ENCODE measurements around the gene ERCC6L2. TPM values are rescaled to one million over a fixed set of nuclear protein-coding genes. Genes with fewer than 3 reads are reported as not detected.

The ERCC6L2 gene
- total RNA-seq, 1 experiment from 2014 or later = 20.3 TPM

DNA sequence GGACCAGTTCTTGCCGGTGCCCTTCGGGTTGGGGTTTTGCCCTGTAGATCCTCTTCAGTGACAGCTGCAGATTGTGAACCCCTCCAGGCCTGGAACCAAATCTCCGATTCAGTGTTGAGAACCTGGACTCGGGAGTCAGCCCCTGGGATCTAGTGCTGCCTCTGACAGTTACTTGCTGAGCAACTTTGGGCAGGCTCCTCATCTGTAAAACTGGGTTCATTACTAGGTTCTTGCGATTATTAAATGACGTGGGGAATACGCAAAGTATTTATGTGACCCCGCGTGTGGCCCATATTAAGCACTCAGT lies 600 bp downstream of the ERCC6L2 start:
- BruUV-seq (replicated peaks) = TSS peak; percentile 48
- CTCF ChIA-PET = no interaction called here
- Mint-ChIP-seq H3K27me3 (ENCODE audit: unreplicated experiment) (no peaks in the 10 kb centered on the region), H3K9me3 (ENCODE audit: low read depth, unreplicated experiment) (no peaks in the 10 kb centered on the region), H3K36me3 (ENCODE audit: insufficient read depth, unreplicated experiment) (no peaks in the 10 kb centered on the region), H3K4me3 (ENCODE audit: low read depth, unreplicated experiment) (no peak overlapping the region), H3K27ac (ENCODE audit: unreplicated experiment) (no peak overlapping the region), H3K4me1 (ENCODE audit: low read depth, unreplicated experiment) (no peaks in the 10 kb centered on the region)
- no peak for DNase-seq
- TF ChIP-seq, protein P1, sequence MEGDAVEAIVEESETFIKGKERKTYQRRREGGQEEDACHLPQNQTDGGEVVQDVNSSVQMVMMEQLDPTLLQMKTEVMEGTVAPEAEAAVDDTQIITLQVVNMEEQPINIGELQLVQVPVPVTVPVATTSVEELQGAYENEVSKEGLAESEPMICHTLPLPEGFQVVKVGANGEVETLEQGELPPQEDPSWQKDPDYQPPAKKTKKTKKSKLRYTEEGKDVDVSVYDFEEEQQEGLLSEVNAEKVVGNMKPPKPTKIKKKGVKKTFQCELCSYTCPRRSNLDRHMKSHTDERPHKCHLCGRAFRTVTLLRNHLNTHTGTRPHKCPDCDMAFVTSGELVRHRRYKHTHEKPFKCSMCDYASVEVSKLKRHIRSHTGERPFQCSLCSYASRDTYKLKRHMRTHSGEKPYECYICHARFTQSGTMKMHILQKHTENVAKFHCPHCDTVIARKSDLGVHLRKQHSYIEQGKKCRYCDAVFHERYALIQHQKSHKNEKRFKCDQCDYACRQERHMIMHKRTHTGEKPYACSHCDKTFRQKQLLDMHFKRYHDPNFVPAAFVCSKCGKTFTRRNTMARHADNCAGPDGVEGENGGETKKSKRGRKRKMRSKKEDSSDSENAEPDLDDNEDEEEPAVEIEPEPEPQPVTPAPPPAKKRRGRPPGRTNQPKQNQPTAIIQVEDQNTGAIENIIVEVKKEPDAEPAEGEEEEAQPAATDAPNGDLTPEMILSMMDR (IDR thresholded peaks at IDR 0.05; ENCODE audit: unreplicated experiment) = no peak
- intact Hi-C loops (cut with micrococcal nuclease; ENCODE audit: unreplicated experiment) = no loop called here

- Mint-ChIP-seq H3K27ac (ENCODE audit: unreplicated experiment) (no peak overlapping the region), H3K9me3 (ENCODE audit: low read depth, unreplicated experiment) (no peaks in the 10 kb centered on the region), H3K36me3 (ENCODE audit: insufficient read depth, unreplicated experiment) (no peaks in the 10 kb centered on the region), H3K4me3 (ENCODE audit: low read depth, unreplicated experiment) (no peak overlapping the region), H3K27me3 (ENCODE audit: unreplicated experiment) (no peaks in the 10 kb centered on the region), H3K4me1 (ENCODE audit: low read depth, unreplicated experiment) (no peaks in the 10 kb centered on the region)
- no TSS peak for BruUV-seq (replicated peaks)
- TF ChIP-seq, protein P1 (IDR thresholded peaks at IDR 0.05; ENCODE audit: unreplicated experiment) = no peak
- intact Hi-C loops (cut with micrococcal nuclease; ENCODE audit: unreplicated experiment) = no loop called here
- DNase-seq = no peak
- CTCF ChIA-PET = no interaction called here
Measured at GRCh38 chr9:95876595-95876994, 1.1 kb downstream of the ERCC6L2 start.

DNA sequence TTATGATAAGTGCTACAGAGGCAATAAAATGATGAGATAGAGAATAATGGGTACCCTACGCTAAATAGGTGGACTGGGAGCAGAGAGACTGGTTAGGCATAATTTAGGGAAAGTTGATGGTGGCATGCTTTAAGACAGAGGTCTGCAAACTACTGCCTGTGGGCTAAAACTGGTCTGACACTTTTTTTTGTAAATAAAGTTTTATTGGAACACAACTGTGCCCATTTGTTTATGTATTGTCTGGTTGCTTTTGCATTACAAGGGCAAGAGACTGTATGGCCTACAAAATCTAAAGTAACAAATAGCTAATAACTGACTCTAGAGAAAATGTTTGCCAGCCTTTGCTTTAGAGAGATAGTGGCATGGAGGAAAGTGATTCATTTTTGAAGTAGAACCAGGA lies 2.5 kb downstream of the ERCC6L2 start:
- Mint-ChIP-seq H3K4me3 (ENCODE audit: low read depth, unreplicated experiment) (no peak overlapping the region), H3K9me3 (ENCODE audit: low read depth, unreplicated experiment) (no peaks in the 10 kb centered on the region), H3K4me1 (ENCODE audit: low read depth, unreplicated experiment) (no peaks in the 10 kb centered on the region), H3K27me3 (ENCODE audit: unreplicated experiment) (no peaks in the 10 kb centered on the region), H3K27ac (ENCODE audit: unreplicated experiment) (no peak overlapping the region), H3K36me3 (ENCODE audit: insufficient read depth, unreplicated experiment) (no peaks in the 10 kb centered on the region)
- no TSS peak for BruUV-seq (replicated peaks)
- DNase-seq = no peak
- CTCF ChIA-PET = no interaction called here
- TF ChIP-seq, protein P1 (IDR thresholded peaks at IDR 0.05; ENCODE audit: unreplicated experiment) = no peak
- intact Hi-C loops (cut with micrococcal nuclease; ENCODE audit: unreplicated experiment) = no loop called here

- TF ChIP-seq, protein P1 (IDR thresholded peaks at IDR 0.05; ENCODE audit: unreplicated experiment) = no peak
- CTCF ChIA-PET = no interaction called here
- no peak overlapping the region for H3K4me3 Mint-ChIP-seq (ENCODE audit: low read depth, unreplicated experiment)
- H3K9me3 Mint-ChIP-seq (ENCODE audit: low read depth, unreplicated experiment) = no peaks in the 10 kb centered on the region
- H3K4me1 Mint-ChIP-seq (ENCODE audit: low read depth, unreplicated experiment) = no peaks in the 10 kb centered on the region
- H3K27ac Mint-ChIP-seq (ENCODE audit: unreplicated experiment) = no peak overlapping the region
- BruUV-seq (replicated peaks) = no TSS peak
- DNase-seq = no peak
- intact Hi-C loops (cut with micrococcal nuclease; ENCODE audit: unreplicated experiment) = no loop called here
- H3K27me3 Mint-ChIP-seq (ENCODE audit: unreplicated experiment) = no peaks in the 10 kb centered on the region
- no peaks in the 10 kb centered on the region for H3K36me3 Mint-ChIP-seq (ENCODE audit: insufficient read depth, unreplicated experiment)
Measured at GRCh38 chr9:95879591-95879990, 4.1 kb downstream of the ERCC6L2 start.
